ENCODE results near the gene ATP5PD.

DNA sequence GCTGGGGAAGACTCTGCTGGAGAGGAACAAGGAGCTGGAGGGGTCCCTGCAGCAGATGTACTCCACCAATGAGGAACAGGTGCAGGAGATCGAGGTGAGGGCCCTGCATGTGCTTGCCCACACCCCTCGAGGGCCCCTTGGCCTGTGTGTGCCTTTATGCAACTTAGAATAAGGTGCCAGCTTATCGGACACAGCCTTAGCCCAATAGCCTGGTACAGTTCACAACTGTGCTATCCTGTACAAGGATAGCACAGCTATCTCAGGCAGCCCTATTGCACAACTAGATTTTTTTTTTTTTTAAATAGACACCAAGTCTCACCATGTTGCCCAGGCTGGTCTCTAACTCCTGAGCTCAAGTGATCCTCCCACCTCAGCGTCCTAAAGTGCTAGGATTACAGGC is 47.2 kb downstream of the ATP5PD start:
- TF ChIP-seq, protein P1, sequence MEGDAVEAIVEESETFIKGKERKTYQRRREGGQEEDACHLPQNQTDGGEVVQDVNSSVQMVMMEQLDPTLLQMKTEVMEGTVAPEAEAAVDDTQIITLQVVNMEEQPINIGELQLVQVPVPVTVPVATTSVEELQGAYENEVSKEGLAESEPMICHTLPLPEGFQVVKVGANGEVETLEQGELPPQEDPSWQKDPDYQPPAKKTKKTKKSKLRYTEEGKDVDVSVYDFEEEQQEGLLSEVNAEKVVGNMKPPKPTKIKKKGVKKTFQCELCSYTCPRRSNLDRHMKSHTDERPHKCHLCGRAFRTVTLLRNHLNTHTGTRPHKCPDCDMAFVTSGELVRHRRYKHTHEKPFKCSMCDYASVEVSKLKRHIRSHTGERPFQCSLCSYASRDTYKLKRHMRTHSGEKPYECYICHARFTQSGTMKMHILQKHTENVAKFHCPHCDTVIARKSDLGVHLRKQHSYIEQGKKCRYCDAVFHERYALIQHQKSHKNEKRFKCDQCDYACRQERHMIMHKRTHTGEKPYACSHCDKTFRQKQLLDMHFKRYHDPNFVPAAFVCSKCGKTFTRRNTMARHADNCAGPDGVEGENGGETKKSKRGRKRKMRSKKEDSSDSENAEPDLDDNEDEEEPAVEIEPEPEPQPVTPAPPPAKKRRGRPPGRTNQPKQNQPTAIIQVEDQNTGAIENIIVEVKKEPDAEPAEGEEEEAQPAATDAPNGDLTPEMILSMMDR (IDR thresholded peaks at IDR 0.05), result no peak
- no peak for TF ChIP-seq ZFX (IDR thresholded peaks at IDR 0.05; ENCODE audit: borderline replicate concordance)
